ENCODE measurements around the gene C2CD2. TPM values are rescaled to one million over a fixed set of nuclear protein-coding genes. Genes with fewer than 3 reads are reported as not detected.

C2CD2 gene
- total RNA-seq, 1 experiment from 2014 or later = 12.6 TPM

- ChIA-PET POLR2A (no interaction called here), CTCF (no interaction called here)
- Mint-ChIP-seq H3K4me3 (ENCODE audit: unreplicated experiment) (no peak overlapping the region), H3K27me3 (ENCODE audit: insufficient read depth, unreplicated experiment) (no peaks in the 10 kb centered on the region), H3K27ac (ENCODE audit: unreplicated experiment) (no peak overlapping the region), H3K9me3 (ENCODE audit: unreplicated experiment) (peaks cover 8% of the 10 kb centered on the region), H3K36me3 (ENCODE audit: insufficient read depth, unreplicated experiment) (peaks cover 4% of the 10 kb centered on the region), H3K4me1 (ENCODE audit: low read depth, unreplicated experiment) (no peaks in the 10 kb centered on the region)
- Histone ChIP-seq H3K27me3 (replicated peaks; ENCODE audit: control insufficient read depth, insufficient read depth, low read length) (no peaks in the 10 kb centered on the region), H3K9me3 (no peaks in the 10 kb centered on the region), H3K36me3 (ENCODE audit: control insufficient read depth, insufficient read depth, low read length) (no peaks in the 10 kb centered on the region), H3K4me1 (peaks cover 9% of the 10 kb centered on the region; the same call in 1 of the 2 replicates), H3K4me3 (ENCODE audit: low read depth, low read length) (no peak overlapping the region)
- intact Hi-C loops (cut with micrococcal nuclease; ENCODE audit: unreplicated experiment) = no loop called here
- no peak for TF ChIP-seq CTCF (IDR thresholded peaks at IDR 0.05; ENCODE audit: insufficient read depth in 1 of 2, low read depth in 1 of 2, low read length in 1 of 2, severe bottlenecking in 1 of 2, unreplicated experiment in 1 of 2)
- BruUV-seq (replicated peaks) = no TSS peak
- no peak for DNase-seq
These were observed 4.9 kb downstream of the C2CD2 start for GRCh38 chr21:41948901-41949300.

GRCh38 chr21:41948078-41948895 is 5.5 kb downstream of the C2CD2 start:
- Histone ChIP-seq H3K4me3 (ENCODE audit: low read depth, low read length) (no peak overlapping the region), H3K36me3 (ENCODE audit: control insufficient read depth, insufficient read depth, low read length) (no peaks in the 10 kb centered on the region), H3K27me3 (replicated peaks; ENCODE audit: control insufficient read depth, insufficient read depth, low read length) (no peaks in the 10 kb centered on the region), H3K4me1 (peaks cover 9% of the 10 kb centered on the region; the same call in 1 of the 2 replicates), H3K9me3 (no peaks in the 10 kb centered on the region)
- peaks cover 4% of the 10 kb centered on the region for H3K36me3 Mint-ChIP-seq (ENCODE audit: insufficient read depth, unreplicated experiment)
- H3K4me1 Mint-ChIP-seq (ENCODE audit: low read depth, unreplicated experiment) = no peaks in the 10 kb centered on the region
- H3K27ac Mint-ChIP-seq (ENCODE audit: unreplicated experiment) = no peak overlapping the region
- no peak for TF ChIP-seq CTCF (IDR thresholded peaks at IDR 0.05; ENCODE audit: insufficient read depth in 1 of 2, low read depth in 1 of 2, low read length in 1 of 2, severe bottlenecking in 1 of 2, unreplicated experiment in 1 of 2)
- DNase-seq = no peak
- POLR2A ChIA-PET = no interaction called here
- intact Hi-C loops (cut with micrococcal nuclease; ENCODE audit: unreplicated experiment) = no loop called here
- no peak overlapping the region for H3K4me3 Mint-ChIP-seq (ENCODE audit: unreplicated experiment)
- H3K27me3 Mint-ChIP-seq (ENCODE audit: insufficient read depth, unreplicated experiment) = no peaks in the 10 kb centered on the region
- H3K9me3 Mint-ChIP-seq (ENCODE audit: unreplicated experiment) = peaks cover 8% of the 10 kb centered on the region
- BruUV-seq (replicated peaks) = no TSS peak
- CTCF ChIA-PET = interaction anchor here (0.7 kb wide), 1 partner anchor 26 kb away, joined by 4 read pairs; no protein-coding TSS in a partner anchor

GRCh38 chr21:41945982-41946381 is 7.8 kb downstream of the C2CD2 start:
- Histone ChIP-seq H3K9me3 (no peaks in the 10 kb centered on the region), H3K4me1 (no peaks in the 10 kb centered on the region), H3K4me3 (ENCODE audit: low read depth, low read length) (no peak overlapping the region), H3K36me3 (ENCODE audit: control insufficient read depth, insufficient read depth, low read length) (no peaks in the 10 kb centered on the region), H3K27me3 (replicated peaks; ENCODE audit: control insufficient read depth, insufficient read depth, low read length) (no peaks in the 10 kb centered on the region)
- Mint-ChIP-seq H3K36me3 (ENCODE audit: insufficient read depth, unreplicated experiment) (peaks cover 4% of the 10 kb centered on the region), H3K27ac (ENCODE audit: unreplicated experiment) (no peak overlapping the region), H3K9me3 (ENCODE audit: unreplicated experiment) (peaks cover 8% of the 10 kb centered on the region), H3K27me3 (ENCODE audit: insufficient read depth, unreplicated experiment) (no peaks in the 10 kb centered on the region), H3K4me3 (ENCODE audit: unreplicated experiment) (no peak overlapping the region), H3K4me1 (ENCODE audit: low read depth, unreplicated experiment) (no peaks in the 10 kb centered on the region)
- POLR2A ChIA-PET = no interaction called here
- DNase-seq = no peak
- CTCF ChIA-PET = no interaction called here
- TF ChIP-seq CTCF (IDR thresholded peaks at IDR 0.05; ENCODE audit: insufficient read depth in 1 of 2, low read depth in 1 of 2, low read length in 1 of 2, severe bottlenecking in 1 of 2, unreplicated experiment in 1 of 2) = no peak
- BruUV-seq (replicated peaks) = no TSS peak
- intact Hi-C loops (cut with micrococcal nuclease; ENCODE audit: unreplicated experiment) = no loop called here

All from Caco-2 (cell line).